Measurements from ENCODE around the gene GLTP.
"Not testable (repeated sequence)": the region's sequence is repeated elsewhere in the genome, so short reads cannot be mapped to it uniquely, and the experiment has no call there.

The GLTP gene

GRCh38 chr12:109877504-109878246 lies 2.7 kb downstream of the GLTP start:
- DNase-seq (ENCODE audit: low read depth): no peak

DNA sequence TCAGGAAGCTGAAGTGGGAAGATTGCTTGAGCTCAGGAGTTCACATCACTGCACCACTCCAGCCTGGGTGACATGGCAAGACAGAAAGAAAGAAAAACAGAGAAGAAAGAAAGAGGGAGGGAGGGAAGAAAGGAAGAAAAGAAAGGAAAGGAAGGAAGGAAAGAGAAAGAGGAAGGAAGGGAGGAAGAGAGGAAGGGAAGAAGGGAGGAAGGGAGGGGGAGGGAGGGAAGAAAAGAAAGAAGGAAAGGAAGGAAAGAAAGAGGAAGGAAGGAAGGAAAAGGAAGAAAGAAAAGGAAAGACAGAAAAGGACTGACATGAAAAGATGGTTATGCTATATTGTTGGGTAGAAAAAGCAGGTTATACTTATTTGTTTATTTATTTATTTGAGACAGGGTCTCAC lies 3.9 kb downstream of the GLTP start:
- no peak for DNase-seq (ENCODE audit: low read depth)

DNA sequence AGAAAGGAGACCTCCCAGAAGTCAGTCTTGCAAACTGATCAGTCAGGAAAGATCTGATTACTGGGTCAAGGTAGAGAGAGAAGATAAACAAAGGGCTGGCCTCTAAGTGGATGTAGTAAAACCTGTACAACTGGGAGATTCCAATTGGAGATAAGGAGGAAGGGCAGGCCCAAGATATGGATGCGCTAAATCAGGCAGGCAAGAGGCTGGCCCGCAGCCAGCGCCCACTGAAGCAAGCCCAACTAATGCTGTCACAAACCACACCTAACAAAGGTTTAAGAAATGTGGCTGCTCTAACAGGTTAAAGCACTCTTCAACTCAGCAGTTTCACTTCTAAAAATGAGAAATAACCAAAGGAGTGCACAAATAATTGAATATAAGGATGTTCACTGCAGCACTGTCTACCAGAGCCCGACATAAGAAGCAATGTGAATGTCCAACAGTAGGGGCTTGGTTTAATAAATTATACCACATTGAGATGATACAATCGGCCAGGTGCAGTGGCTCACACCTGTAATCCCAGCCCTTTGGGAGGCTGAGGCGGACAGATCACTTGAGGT lies 4.7 kb downstream of the GLTP start:
- DNase-seq (ENCODE audit: low read depth): no peak

DNA sequence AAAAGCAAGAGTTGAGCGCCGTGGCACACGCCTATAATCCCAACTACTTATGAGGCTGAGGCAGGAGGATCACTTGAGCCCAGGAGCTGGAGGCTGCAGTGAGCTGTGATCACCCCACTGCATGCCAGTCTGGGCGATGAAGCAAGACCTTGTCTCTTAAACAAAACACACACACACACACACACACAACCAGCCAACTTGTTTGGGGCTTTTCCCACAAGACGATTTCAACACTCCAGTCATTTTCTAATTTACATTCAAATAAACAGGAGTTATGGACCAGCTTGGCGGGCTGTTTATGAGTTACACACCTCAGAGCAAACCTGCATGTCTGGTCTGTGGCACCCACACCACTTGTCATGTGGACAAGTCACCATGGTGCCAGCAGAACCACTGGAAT lies 6.7 kb downstream of the GLTP start:
- no peak for DNase-seq (ENCODE audit: low read depth)

DNA sequence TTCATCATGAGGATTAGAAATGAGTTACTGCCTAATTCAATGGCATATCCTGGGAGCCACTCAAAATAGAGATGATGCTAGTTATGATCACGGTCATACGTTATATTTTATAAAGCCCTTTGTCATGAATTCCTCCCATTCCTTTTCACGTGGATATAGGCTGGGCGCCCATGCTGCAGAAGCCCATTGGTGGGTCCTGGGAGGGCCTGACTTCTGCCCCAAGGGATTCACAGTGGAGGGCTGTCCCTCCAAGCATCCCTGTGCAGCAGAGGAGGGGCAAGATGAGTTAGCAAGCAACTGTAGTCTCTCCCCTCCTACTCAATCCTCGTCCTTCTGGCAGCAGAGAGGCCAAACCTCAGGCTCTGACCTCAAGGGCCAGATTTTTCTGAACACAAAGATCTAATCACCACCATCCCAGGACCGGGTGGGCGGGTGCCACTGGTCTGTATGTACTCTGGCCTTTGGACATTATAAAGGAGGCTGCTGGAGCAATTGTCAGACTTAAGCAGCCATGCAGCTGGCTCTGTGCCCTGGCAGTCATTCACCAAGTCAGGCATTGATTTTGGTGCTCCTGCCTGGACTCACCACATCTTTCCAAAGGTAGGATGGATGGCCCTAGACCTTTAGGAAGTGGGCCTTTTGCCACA lies 8.6 kb downstream of the GLTP start:
- no peak for DNase-seq (ENCODE audit: low read depth)

GRCh38 chr12:109870648-109871047 lies 9.7 kb downstream of the GLTP start:
- peak; percentile 55 for DNase-seq (ENCODE audit: low read depth)

DNA sequence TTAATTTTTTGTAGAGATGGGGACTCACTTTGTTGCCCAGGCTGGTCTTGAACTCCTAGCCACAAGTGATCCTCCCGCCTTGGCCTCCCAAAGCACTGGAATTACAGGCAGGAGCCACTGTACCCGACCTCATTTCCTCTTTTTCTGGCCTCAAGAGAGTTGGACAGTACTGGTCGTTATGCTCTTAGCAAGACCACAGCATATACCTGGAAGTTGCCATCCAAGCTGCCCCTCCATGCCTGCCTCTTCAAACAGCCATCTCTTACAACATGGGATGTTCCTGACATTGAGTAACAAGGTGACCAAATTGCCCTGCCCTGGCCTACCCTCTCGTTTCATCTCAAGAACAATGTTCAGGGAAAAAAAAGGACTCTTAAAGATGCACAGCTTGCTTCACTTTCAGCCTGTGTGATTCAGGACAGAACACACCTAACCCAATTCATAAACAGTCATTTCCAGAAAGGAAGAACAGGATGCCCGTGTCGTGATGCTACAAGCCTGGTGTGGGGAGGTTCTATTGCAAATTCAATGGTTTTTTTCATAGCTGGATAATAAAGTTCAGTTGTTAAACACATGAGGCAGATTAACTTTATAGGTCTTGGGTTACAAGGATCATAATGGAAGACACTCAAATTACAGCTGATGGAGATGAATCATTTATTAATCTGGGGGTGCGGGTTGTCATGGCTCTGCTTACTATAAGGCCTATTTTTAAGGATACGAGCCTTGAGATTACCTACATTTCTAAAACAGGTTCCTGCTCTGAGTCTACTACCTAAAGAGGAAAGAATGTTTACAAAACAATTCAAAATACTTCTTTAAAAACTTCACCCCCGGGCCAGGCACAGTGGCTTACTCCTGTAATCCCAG lies 11.9 kb downstream of the GLTP start:
- DNase-seq (ENCODE audit: low read depth): no peak

- DNase-seq (ENCODE audit: low read depth): no peak
These were observed 15.4 kb downstream of the GLTP start for GRCh38 chr12:109864916-109865315.

DNA sequence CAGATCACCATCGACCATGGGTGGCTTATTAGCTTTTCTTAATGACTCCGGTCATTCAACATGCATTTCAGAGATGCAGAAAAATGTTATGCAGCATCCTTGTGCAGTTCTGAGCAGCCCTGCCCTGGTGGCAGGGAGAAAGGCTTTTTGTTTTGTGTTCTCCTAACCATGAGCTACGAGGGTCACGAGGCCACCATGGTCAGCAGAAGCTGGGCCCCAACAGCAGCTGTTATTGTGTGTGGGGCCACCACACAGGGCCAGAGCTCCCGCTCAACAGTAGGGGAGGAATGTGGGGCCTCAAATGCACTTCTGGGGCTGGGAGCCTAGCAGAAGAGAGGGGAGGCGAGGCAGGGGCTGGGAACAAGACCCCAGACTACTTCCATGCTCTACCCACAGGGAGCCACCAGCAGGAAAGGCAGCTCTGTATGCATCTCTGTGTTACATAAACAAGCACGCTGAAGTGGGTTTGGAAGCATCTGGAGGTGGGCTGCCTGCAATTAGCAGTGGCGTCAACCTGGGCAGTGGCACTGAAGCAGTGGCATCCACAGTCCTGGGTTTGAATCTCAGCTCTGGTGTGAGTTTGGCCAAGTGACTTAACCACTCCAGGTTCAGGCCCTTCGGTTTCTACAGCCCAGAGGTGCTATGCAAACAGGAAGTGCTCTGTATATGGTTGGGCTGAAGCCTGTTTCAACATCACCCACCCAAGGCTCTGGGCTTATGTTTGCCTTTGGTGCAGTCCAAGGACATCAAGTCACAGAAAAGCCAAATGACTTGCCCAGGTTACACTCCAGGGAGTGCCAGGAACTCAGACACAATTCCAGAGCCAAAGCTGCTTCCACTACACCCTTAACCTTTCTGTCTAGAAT lies 16.3 kb downstream of the GLTP start:
- no peak for DNase-seq (ENCODE audit: low read depth)

- DNase-seq (ENCODE audit: low read depth): not testable (repeated sequence)
These were observed 17.9 kb downstream of the GLTP start for GRCh38 chr12:109862491-109862890.

GRCh38 chr12:109861689-109862314 lies 18.5 kb downstream of the GLTP start:
- DNase-seq (ENCODE audit: low read depth): no peak

DNA sequence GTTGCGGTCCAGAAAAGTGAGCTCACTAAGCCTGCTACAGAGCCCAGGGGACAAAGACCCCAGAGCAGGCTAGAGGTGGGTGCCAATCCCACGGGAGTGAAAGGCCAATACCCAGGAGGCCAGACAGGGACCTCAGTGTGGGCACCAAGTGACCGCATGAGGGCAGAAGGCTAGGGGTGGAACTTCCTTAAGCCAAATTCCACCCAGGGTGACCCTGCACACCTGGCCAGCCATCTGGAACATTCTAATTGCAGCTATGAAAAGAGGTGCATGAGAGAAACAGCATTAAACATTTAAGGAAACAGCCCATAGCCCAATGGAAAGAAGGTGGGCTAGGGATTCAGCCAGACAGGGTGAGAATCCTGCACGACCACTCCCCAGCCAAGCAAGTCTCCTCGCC lies 19.4 kb downstream of the GLTP start:
- DNase-seq (ENCODE audit: low read depth): no peak

- DNase-seq (ENCODE audit: low read depth): no peak
These were observed 21.6 kb downstream of the GLTP start for GRCh38 chr12:109858764-109859163.

DNA sequence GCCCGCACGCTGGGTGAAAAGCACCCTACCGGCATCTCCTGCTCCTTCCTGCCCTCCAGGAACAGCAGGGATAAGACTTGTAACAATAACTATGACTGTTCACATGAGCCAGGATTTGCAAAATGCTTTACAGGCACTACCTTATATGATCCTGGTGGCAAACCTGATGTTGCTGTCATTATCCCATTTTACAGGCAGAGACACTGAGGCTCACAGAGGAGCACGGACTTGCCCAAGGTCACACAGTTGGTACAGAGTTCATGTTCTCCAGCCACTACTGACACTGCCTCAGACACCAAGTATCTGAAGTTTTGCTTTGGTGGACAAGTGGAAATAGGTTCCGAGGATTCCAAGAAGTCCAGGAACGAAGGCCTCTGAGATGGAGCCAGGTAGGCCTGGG lies 22.6 kb downstream of the GLTP start:
- DNase-seq (ENCODE audit: low read depth): no peak

DNA sequence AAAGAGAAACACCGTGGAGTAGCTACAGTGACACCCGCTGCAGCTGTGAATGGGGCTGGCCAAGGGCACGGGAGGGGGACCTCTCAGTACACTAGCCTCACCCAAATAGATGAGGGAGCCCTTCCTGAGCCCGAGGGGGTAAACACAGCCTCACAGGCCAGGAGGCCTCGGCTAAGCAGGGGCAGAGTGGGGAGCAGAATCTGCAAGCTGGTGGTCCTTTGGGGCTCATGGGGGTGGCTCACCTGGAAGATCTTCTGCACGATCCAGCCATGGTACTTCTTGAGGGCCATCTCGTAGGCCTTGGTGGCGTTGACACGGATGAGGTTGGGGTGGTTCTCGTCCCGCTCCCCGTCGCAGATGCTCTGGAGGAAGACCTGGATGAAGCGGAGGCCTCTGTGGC lies 25.0 kb downstream of the GLTP start:
- DNase-seq (ENCODE audit: low read depth): no peak

- DNase-seq (ENCODE audit: low read depth): not testable (repeated sequence)
These were observed 29.8 kb downstream of the GLTP start for GRCh38 chr12:109850518-109850917.

DNA sequence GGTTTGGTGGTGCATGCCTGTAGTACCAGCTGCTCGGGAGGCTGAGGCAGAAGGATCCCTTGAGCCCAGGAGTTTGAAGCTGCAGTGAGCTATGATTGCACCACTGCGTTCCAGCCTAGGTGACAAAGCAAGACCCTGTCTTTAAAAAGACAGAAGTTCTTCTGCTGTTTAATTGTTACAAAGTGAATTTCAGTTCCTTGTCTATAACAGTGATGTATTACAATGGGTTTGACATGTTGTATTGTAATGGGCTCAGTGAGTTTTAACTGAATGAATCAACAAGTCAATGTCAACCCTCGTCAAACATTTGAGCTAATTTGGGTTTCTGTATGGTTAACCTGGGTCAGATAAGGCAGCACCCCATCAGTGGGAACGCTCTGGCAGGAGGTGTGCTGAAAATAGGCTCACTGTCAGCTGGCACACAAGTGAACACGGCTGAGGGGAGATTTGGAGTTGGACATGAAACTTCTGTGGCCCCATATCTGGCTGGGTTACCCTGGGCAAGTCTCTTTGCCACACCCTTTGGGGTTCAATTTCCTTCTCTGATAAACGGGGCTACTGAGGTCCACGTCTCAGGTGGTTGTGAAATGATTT lies 33.1 kb downstream of the GLTP start:
- DNase-seq (ENCODE audit: low read depth): no peak

GRCh38 chr12:109845824-109846205 lies 34.5 kb downstream of the GLTP start:
- DNase-seq (ENCODE audit: low read depth): no peak

DNA sequence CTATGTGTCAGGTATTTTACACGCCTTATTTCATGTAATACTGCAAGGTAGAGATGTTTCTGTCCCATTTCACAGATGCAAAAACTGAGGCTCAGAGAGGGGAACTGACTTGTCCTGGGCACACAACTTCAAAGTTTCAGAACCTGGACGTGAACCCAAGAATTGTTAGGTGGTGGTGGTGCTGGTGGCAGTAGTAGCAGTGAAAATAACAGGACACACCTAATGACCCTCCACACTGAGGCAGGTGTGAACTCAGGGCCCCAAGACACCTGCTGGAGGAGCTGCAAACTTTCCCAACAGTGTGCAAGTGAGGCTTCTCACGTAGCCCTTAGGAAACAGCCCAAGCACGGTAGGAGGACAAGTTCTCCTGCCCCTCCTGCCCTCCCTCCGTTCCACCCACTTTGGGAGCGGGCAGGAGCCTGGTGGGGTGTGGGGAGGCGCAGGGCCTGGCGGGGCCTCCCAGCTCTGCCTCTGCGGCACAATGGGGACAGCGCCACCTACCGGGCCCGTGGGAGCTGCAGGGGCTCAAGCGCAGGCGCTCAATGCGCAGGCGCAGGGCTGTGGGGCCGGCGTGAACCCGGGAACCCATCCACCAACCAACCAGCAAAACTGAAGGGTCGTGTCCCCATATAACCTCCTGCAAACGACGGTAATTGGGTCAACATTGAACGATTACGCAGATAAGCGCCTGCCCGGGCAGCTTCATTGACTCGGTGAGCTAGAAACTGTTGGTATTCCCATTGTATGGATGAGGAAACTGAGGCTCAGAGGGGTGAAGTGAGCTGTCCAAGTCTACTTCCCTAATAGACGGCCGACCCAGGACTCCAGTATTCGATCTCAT lies 35.1 kb downstream of the GLTP start:
- peak; percentile 50 for DNase-seq (ENCODE audit: low read depth)

GRCh38 chr12:109844091-109844490 lies 36.2 kb downstream of the GLTP start:
- no peak for DNase-seq (ENCODE audit: low read depth)
